ENCODE measurements around the gene RENBP.

DNA sequence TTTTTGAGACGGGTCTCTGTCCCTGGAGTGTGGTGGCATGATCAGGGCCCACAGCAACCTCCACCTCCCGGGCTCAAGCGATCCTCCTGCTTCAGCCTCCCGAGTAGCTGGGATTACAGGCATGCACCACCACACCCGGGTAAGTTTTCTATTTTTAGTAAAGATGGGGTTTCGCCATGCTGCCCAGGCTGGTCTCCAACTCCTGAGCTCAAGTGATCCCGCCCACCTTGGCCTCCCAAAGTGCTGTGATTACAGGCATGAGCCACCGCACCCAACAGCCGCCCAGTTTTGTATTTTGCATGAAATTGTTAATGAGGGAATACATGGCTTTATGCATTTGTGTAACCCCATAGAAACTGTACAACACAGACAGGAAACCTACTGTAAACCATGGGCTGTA, 15.6 kb downstream of the RENBP start:
- TF ChIP-seq, protein P1, sequence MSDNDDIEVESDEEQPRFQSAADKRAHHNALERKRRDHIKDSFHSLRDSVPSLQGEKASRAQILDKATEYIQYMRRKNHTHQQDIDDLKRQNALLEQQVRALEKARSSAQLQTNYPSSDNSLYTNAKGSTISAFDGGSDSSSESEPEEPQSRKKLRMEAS (IDR thresholded peaks at IDR 0.05), result no peak
- TF ChIP-seq, protein P2, sequence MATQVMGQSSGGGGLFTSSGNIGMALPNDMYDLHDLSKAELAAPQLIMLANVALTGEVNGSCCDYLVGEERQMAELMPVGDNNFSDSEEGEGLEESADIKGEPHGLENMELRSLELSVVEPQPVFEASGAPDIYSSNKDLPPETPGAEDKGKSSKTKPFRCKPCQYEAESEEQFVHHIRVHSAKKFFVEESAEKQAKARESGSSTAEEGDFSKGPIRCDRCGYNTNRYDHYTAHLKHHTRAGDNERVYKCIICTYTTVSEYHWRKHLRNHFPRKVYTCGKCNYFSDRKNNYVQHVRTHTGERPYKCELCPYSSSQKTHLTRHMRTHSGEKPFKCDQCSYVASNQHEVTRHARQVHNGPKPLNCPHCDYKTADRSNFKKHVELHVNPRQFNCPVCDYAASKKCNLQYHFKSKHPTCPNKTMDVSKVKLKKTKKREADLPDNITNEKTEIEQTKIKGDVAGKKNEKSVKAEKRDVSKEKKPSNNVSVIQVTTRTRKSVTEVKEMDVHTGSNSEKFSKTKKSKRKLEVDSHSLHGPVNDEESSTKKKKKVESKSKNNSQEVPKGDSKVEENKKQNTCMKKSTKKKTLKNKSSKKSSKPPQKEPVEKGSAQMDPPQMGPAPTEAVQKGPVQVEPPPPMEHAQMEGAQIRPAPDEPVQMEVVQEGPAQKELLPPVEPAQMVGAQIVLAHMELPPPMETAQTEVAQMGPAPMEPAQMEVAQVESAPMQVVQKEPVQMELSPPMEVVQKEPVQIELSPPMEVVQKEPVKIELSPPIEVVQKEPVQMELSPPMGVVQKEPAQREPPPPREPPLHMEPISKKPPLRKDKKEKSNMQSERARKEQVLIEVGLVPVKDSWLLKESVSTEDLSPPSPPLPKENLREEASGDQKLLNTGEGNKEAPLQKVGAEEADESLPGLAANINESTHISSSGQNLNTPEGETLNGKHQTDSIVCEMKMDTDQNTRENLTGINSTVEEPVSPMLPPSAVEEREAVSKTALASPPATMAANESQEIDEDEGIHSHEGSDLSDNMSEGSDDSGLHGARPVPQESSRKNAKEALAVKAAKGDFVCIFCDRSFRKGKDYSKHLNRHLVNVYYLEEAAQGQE (IDR thresholded peaks at IDR 0.05), result no peak
- TF ChIP-seq, protein P3, sequence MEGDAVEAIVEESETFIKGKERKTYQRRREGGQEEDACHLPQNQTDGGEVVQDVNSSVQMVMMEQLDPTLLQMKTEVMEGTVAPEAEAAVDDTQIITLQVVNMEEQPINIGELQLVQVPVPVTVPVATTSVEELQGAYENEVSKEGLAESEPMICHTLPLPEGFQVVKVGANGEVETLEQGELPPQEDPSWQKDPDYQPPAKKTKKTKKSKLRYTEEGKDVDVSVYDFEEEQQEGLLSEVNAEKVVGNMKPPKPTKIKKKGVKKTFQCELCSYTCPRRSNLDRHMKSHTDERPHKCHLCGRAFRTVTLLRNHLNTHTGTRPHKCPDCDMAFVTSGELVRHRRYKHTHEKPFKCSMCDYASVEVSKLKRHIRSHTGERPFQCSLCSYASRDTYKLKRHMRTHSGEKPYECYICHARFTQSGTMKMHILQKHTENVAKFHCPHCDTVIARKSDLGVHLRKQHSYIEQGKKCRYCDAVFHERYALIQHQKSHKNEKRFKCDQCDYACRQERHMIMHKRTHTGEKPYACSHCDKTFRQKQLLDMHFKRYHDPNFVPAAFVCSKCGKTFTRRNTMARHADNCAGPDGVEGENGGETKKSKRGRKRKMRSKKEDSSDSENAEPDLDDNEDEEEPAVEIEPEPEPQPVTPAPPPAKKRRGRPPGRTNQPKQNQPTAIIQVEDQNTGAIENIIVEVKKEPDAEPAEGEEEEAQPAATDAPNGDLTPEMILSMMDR (IDR thresholded peaks at IDR 0.05; ENCODE audit: low read depth, low read length, missing input control), result no peak
- TF ChIP-seq RAD21 (IDR thresholded peaks at IDR 0.05) (no peak), GABPA (IDR thresholded peaks at IDR 0.05 in 1 of 2, conservative IDR thresholded peaks at IDR 0.05 in 1 of 2) (no peak), YY1 (IDR thresholded peaks at IDR 0.05) (no peak)

Measured in liver (tissue), 3 donors.